Liver (tissue), 9 donors: Measurements from ENCODE around the gene BBS7. TPM values are rescaled to one million over a fixed set of nuclear protein-coding genes. Genes with fewer than 3 reads are reported as not detected.
A peak's percentile ranks its signal among the peaks of the same experiment; 100 is the strongest.

Experiments used
- DNase-seq: peaks from one replicate; pipeline ENCODE4 v3.0.0-alpha.2; 2017; ENCODE audit warnings: low spot score
- H3K27ac ChIP-seq, 2 donors: one replicate each; pipeline ENCODE4 v1.7.0; 2013; ENCODE audit warnings: inconsistent platforms in 2 of 2, low read length in 2 of 2, control low read depth in 1 of 2, low read depth in 1 of 2, mild to moderate bottlenecking in 1 of 2
- H3K27me3 ChIP-seq, 4 donors: one replicate each; pipeline versions ENCODE4 v1.6.1 to v1.7.0; 2013; ENCODE audit warnings: low read length in 3 of 4, inconsistent platforms in 1 of 4, mild to moderate bottlenecking in 1 of 4, moderate library complexity in 1 of 4; ENCODE audit not compliant: control insufficient read depth in 4 of 4, insufficient read depth in 4 of 4
- H3K36me3 ChIP-seq, 4 donors: one replicate each; pipeline versions ENCODE4 v1.6.1 to v1.7.0; 2013; ENCODE audit warnings: low read length in 3 of 4, mild to moderate bottlenecking in 3 of 4, low read depth in 1 of 4, moderate library complexity in 1 of 4; ENCODE audit not compliant: control insufficient read depth in 4 of 4, insufficient read depth in 3 of 4
- H3K4me1 ChIP-seq, 4 donors: one replicate each; pipeline versions ENCODE4 v1.6.1 to v1.7.0; 2013; ENCODE audit warnings: low read length in 3 of 4, mild to moderate bottlenecking in 3 of 4, moderate library complexity in 1 of 4; ENCODE audit not compliant: control insufficient read depth in 4 of 4, insufficient read depth in 4 of 4
- H3K4me3 ChIP-seq, 3 donors: one replicate each; pipeline versions ENCODE4 v1.6.1 to v1.7.0; 2013; ENCODE audit warnings: low read length in 3 of 3, control low read depth in 1 of 3, low read depth in 1 of 3, mild to moderate bottlenecking in 1 of 3
- H3K9ac ChIP-seq, 2 donors: one replicate each; pipeline ENCODE4 v1.7.0; 2013; ENCODE audit warnings: low read length in 2 of 2, mild to moderate bottlenecking in 2 of 2, moderate library complexity in 2 of 2, control low read depth in 1 of 2, low read depth in 1 of 2
- H3K9me3 ChIP-seq, 4 donors: one replicate each; pipeline versions ENCODE4 v1.6.1 to v1.7.0; 2013; ENCODE audit warnings: low read length in 3 of 4; ENCODE audit not compliant: control insufficient read depth in 4 of 4
- CTCF ChIP-seq: fragments of 150-350 bp; IDR thresholded peaks from 2 replicates; pipeline ENCODE4 v1.5.1; 2017; ENCODE audit warnings: improper control_type of control experiment, low read depth, low read length; ENCODE audit not compliant: missing input control
- EGR1 ChIP-seq, 2 donors: IDR thresholded peaks; 2 replicates each; pipeline ENCODE4 v1.6.1; 2016 to 2018; ENCODE audit warnings: antibody characterized with exemption in 2 of 2, low read depth in 2 of 2
- FOXA1 ChIP-seq: IDR thresholded peaks from 2 replicates; pipeline ENCODE4 v1.6.1; 2016; ENCODE audit warnings: antibody characterized with exemption
- FOXA2 ChIP-seq: IDR thresholded peaks from 2 replicates; pipeline ENCODE4 v1.6.1; 2016; ENCODE audit warnings: antibody characterized with exemption
- GABPA ChIP-seq, 2 donors: IDR thresholded peaks in 1 of 2; conservative IDR thresholded peaks in 1 of 2; 2 replicates each; pipeline ENCODE4 v1.6.1; 2016; ENCODE audit warnings: antibody characterized with exemption in 2 of 2, mild to moderate bottlenecking in 1 of 2, moderate library complexity in 1 of 2
- HNF4A ChIP-seq, 2 donors: conservative IDR thresholded peaks; 2 replicates each; pipeline ENCODE4 v1.6.1; 2016; ENCODE audit warnings: antibody characterized with exemption in 2 of 2, mild to moderate bottlenecking in 2 of 2
- HNF4G ChIP-seq: IDR thresholded peaks from 2 replicates; pipeline ENCODE4 v1.6.1; 2016; ENCODE audit warnings: antibody characterized with exemption
- JUND ChIP-seq, 2 donors: IDR thresholded peaks; 2 replicates each; pipeline ENCODE4 v1.6.1; 2016; ENCODE audit warnings: antibody characterized with exemption in 2 of 2
- NR2F2 ChIP-seq: IDR thresholded peaks from 2 replicates; pipeline ENCODE4 v1.6.1; 2016; ENCODE audit warnings: antibody characterized with exemption
- RAD21 ChIP-seq, 2 donors: IDR thresholded peaks; 2 replicates each; pipeline ENCODE4 v1.6.1; 2016; ENCODE audit warnings: antibody characterized with exemption in 2 of 2, mild to moderate bottlenecking in 2 of 2
- RXRA ChIP-seq, 2 donors: IDR thresholded peaks; 2 replicates each; pipeline ENCODE4 v1.6.1; 2017 to 2018; ENCODE audit warnings: antibody characterized with exemption in 2 of 2, mild to moderate bottlenecking in 1 of 2
- SP1 ChIP-seq: IDR thresholded peaks from 2 replicates; pipeline ENCODE4 v1.6.1; 2018; ENCODE audit warnings: antibody characterized with exemption, mild to moderate bottlenecking
- TAF1 ChIP-seq: conservative IDR thresholded peaks from 2 replicates; pipeline ENCODE4 v1.6.1; 2016; ENCODE audit warnings: antibody characterized with exemption, mild to moderate bottlenecking
- YY1 ChIP-seq: IDR thresholded peaks from 2 replicates; pipeline ENCODE4 v1.6.1; 2016; ENCODE audit warnings: antibody characterized with exemption, mild to moderate bottlenecking
- ZBTB33 ChIP-seq: IDR thresholded peaks from 2 replicates; pipeline ENCODE4 v1.6.1; 2016; ENCODE audit warnings: antibody characterized with exemption
- WGBS: extraction: QIAGEN DNeasy Blood & Tissue Kit; methylation state at CpG from one replicate; pipeline ENCODE4 v1.1.7; 2013; 5-methylcytosine and 5-hydroxymethylcytosine counted together
- polyA plus RNA-seq, 2 donors: library from polyadenylated mRNA; stranded (reverse) in 1 of 2; unstranded in 1 of 2; fragments of 200-250 nt in 1 of 2; fragments of >200 nt in 1 of 2; fragmentation: Nextera tagmentation in 1 of 2; extraction: Ambion mirVana in 1 of 2; gene quantifications; one replicate each; pipeline versions ENCODE4 v1.2.1 to v1.2.3, GENCODE V29; 2013 to 2015
- total RNA-seq, 2 donors: library from RNA; depleted of rRNA; stranded (reverse); fragments of >200 nt; gene quantifications; one replicate each; pipeline ENCODE4 v1.2.3, GENCODE V29; 2014
- TF ChIP-seq, protein P1 (sequence below): IDR thresholded peaks from 2 replicates; pipeline ENCODE4 v1.6.1; 2016; ENCODE audit warnings: antibody characterized with exemption
- TF ChIP-seq, protein P2 (sequence below): IDR thresholded peaks from 2 replicates; pipeline ENCODE4 v1.6.1; 2016; ENCODE audit warnings: antibody characterized with exemption
- TF ChIP-seq, protein P3 (sequence below): IDR thresholded peaks from 2 replicates; pipeline ENCODE4 v1.6.1; 2016; ENCODE audit warnings: antibody characterized with exemption, mild to moderate bottlenecking
- donor health status: healthy.
- donor health status: healthy.
- donor health status: healthy.
- donor health status: healthy.
- donor health status: healthy.

Gene BBS7
- total and polyA plus RNA-seq, 4 donors = 1.8 to 8.4 (median 3.1) TPM

- Histone ChIP-seq H3K4me1 (peaks cover 0 to 5% (median 4%) of the 10 kb centered on the region in 4 donors), H3K27me3 (no peaks in the 10 kb centered on the region), H3K9me3 (no peaks in the 10 kb centered on the region), H3K36me3 (no peaks in the 10 kb centered on the region), H3K4me3 (no peak overlapping the region), H3K9ac (no peak overlapping the region), H3K27ac (no peak overlapping the region)
- WGBS = 59% methylated on average over 5 of the region's 5 CpGs
- DNase-seq = peak; percentile 46
- TF ChIP-seq RXRA (IDR thresholded peaks at IDR 0.05) = no peak
- no peak for TF ChIP-seq TAF1
- TF ChIP-seq YY1 = no peak
- no peak for TF ChIP-seq GABPA (IDR thresholded peaks at IDR 0.05 in 1 of 2, conservative IDR thresholded peaks at IDR 0.05 in 1 of 2)
- TF ChIP-seq FOXA2 = no peak
- no peak for TF ChIP-seq RAD21 (IDR thresholded peaks at IDR 0.05)
- TF ChIP-seq FOXA1 = no peak
- TF ChIP-seq, protein P1, sequence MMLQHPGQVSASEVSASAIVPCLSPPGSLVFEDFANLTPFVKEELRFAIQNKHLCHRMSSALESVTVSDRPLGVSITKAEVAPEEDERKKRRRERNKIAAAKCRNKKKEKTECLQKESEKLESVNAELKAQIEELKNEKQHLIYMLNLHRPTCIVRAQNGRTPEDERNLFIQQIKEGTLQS = no peak
- TF ChIP-seq, protein P2, sequence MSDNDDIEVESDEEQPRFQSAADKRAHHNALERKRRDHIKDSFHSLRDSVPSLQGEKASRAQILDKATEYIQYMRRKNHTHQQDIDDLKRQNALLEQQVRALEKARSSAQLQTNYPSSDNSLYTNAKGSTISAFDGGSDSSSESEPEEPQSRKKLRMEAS = no peak
- no peak for TF ChIP-seq JUND (IDR thresholded peaks at IDR 0.05)
- TF ChIP-seq, protein P3, sequence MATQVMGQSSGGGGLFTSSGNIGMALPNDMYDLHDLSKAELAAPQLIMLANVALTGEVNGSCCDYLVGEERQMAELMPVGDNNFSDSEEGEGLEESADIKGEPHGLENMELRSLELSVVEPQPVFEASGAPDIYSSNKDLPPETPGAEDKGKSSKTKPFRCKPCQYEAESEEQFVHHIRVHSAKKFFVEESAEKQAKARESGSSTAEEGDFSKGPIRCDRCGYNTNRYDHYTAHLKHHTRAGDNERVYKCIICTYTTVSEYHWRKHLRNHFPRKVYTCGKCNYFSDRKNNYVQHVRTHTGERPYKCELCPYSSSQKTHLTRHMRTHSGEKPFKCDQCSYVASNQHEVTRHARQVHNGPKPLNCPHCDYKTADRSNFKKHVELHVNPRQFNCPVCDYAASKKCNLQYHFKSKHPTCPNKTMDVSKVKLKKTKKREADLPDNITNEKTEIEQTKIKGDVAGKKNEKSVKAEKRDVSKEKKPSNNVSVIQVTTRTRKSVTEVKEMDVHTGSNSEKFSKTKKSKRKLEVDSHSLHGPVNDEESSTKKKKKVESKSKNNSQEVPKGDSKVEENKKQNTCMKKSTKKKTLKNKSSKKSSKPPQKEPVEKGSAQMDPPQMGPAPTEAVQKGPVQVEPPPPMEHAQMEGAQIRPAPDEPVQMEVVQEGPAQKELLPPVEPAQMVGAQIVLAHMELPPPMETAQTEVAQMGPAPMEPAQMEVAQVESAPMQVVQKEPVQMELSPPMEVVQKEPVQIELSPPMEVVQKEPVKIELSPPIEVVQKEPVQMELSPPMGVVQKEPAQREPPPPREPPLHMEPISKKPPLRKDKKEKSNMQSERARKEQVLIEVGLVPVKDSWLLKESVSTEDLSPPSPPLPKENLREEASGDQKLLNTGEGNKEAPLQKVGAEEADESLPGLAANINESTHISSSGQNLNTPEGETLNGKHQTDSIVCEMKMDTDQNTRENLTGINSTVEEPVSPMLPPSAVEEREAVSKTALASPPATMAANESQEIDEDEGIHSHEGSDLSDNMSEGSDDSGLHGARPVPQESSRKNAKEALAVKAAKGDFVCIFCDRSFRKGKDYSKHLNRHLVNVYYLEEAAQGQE = no peak
- no peak for TF ChIP-seq ZBTB33
- no peak for TF ChIP-seq SP1
- no peak for TF ChIP-seq HNF4A (conservative IDR thresholded peaks at IDR 0.05)
- no peak for TF ChIP-seq NR2F2
- no peak for TF ChIP-seq EGR1 (IDR thresholded peaks at IDR 0.05; ENCODE audit: low read depth in 2 of 2)
- no peak for TF ChIP-seq HNF4G
- no peak for TF ChIP-seq CTCF
Observed at GRCh38 chr4:121794505-121795188, 75.6 kb downstream of the BBS7 start.
